Measurements from ENCODE around the gene FBXW7. TPM values are rescaled to one million over a fixed set of nuclear protein-coding genes. Genes with fewer than 3 reads are reported as not detected.

The FBXW7 gene
- total RNA-seq, 4 donors from 2014 or later, result 11.6 to 125 (median 49.5) TPM

DNA sequence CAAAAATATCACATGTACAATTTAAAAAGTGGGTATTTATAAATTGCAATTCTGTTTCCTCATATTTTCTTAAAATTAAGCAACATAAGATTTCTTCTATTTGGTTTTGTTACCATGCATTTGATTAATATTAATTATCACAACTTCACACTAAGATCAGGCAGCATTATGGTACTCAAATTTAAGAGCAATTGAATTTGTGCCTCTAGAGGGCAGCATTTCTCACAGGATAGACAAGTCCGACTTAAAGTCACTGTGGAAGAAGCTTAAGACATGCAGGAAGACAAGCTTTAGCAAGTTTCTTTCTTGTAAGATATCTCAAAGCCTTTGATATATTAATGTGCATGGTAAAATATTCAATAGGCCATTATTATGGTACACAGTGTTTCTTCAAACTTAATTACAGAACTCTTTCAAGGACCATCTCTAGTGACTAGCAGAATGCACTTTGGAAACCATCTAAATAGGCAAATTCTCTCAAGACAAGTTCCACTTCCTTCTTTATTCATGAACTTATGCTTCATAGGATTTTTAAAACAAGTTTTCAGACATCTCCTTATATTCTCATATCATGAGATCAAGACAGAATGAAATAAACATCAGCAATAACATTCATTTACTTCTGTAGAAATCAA lies 35.0 kb downstream of the FBXW7 start:
- peak; percentile 30 for DNase-seq
- Histone ChIP-seq H3K36me3 (no peaks in the 10 kb centered on the region), H3K27ac (peak overlapping the region in 1 of 4 donors; percentile 15), H3K9me3 (no peaks in the 10 kb centered on the region), H3K4me3 (no peak overlapping the region), H3K27me3 (no peaks in the 10 kb centered on the region), H3K4me1 (peaks cover 0 to 10% (median 0%) of the 10 kb centered on the region in 4 donors)
- in situ Hi-C loops (cut with MboI; ENCODE audit: low pct_ligation_motif_present in 1 of 4, low pct_unique_long_range_greater_than_20kb in 1 of 4, low sequenced_read_pairs in 3 of 4) (loop anchor here in 3 of 4 donors (10.0 kb wide), 2 partner anchors 134 to 234 kb away; no protein-coding TSS in a partner anchor), intact Hi-C loops (cut with DNase I; ENCODE audit: low total_unique reads) (no loop called here)
- 0% methylated on average over 1 of the region's 1 CpG for WGBS, 2 donors (ENCODE audit: low coverage in 1 of 2)
- TF ChIP-seq, protein P1, sequence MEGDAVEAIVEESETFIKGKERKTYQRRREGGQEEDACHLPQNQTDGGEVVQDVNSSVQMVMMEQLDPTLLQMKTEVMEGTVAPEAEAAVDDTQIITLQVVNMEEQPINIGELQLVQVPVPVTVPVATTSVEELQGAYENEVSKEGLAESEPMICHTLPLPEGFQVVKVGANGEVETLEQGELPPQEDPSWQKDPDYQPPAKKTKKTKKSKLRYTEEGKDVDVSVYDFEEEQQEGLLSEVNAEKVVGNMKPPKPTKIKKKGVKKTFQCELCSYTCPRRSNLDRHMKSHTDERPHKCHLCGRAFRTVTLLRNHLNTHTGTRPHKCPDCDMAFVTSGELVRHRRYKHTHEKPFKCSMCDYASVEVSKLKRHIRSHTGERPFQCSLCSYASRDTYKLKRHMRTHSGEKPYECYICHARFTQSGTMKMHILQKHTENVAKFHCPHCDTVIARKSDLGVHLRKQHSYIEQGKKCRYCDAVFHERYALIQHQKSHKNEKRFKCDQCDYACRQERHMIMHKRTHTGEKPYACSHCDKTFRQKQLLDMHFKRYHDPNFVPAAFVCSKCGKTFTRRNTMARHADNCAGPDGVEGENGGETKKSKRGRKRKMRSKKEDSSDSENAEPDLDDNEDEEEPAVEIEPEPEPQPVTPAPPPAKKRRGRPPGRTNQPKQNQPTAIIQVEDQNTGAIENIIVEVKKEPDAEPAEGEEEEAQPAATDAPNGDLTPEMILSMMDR (IDR thresholded peaks at IDR 0.05), result peak; percentile 72 to 84 (median 81)
- TF ChIP-seq POLR2A (IDR thresholded peaks at IDR 0.05), result no peak

DNA sequence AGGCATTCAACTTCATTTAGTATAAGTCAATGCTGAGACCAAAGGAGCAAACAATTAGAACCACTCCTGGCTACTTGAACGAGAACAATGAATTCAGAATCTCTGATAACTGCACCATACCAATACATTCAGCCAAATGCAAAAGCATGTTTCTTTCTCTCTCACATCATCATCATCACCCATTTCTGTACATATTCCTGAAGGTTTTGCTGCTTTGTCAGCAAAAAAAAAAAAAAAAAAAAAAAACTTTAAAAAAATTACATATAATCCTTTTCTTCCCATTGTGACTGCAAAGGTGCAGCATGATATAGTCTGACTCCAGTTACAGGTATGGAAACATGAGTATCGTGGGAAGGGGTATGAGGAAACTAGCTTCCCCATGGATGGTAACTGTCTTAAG lies 35.6 kb downstream of the FBXW7 start:
- in situ Hi-C loops (cut with MboI; ENCODE audit: low pct_ligation_motif_present in 1 of 4, low pct_unique_long_range_greater_than_20kb in 1 of 4, low sequenced_read_pairs in 3 of 4), result loop anchor here in 3 of 4 donors (10.0 kb wide), 2 partner anchors 135 to 235 kb away; no protein-coding TSS in a partner anchor

DNA sequence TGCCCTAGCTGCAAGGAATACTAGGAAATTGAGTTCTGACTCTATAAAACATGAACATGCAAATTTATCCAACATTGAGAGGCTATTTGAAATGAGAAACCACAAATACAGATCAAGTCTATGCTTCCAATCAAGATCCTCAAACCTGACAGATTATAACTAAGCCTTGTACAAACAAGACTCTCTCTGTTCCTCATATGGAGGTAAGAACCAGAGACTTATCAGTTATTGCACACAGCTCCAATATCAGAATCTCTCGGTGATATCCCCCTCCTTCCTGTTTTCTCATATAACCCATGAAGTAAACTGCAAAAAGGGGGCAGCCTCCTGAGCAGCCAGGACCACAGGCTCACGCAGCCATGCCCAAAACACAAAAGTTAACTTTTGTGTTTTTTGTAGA lies 36.5 kb downstream of the FBXW7 start:
- no peaks in the 10 kb centered on the region for H3K36me3 ChIP-seq
- WGBS, 2 donors (ENCODE audit: low coverage in 1 of 2), result 70 to 76% methylated on average over 2 of the region's 2 CpGs
- TF ChIP-seq POLR2A (IDR thresholded peaks at IDR 0.05), result no peak
- TF ChIP-seq POLR2AphosphoS5 (IDR thresholded peaks at IDR 0.05), result no peak
- TF ChIP-seq, protein P1 (IDR thresholded peaks at IDR 0.05), result no peak
- no peak for TF ChIP-seq EP300 (IDR thresholded peaks at IDR 0.05; ENCODE audit: low read depth)
- peaks cover 0 to 10% (median 0%) of the 10 kb centered on the region in 4 donors for H3K4me1 ChIP-seq
- no peak overlapping the region for H3K4me3 ChIP-seq
- H3K27me3 ChIP-seq, result no peaks in the 10 kb centered on the region
- no peaks in the 10 kb centered on the region for H3K9me3 ChIP-seq
- no peak for DNase-seq
- intact Hi-C loops (cut with DNase I; ENCODE audit: low total_unique reads), result loop anchor here (1.0 kb wide), 1 partner anchor 140 kb away; no protein-coding TSS in a partner anchor
- H3K27ac ChIP-seq, result no peak overlapping the region
- in situ Hi-C loops (cut with MboI; ENCODE audit: low pct_ligation_motif_present in 1 of 4, low pct_unique_long_range_greater_than_20kb in 1 of 4, low sequenced_read_pairs in 3 of 4), result loop anchor here in 3 of 4 donors (5.0 to 25.0 kb wide), 3 partner anchors 138 to 235 kb away; no protein-coding TSS in a partner anchor

More for the DNA sequence above, 35.6 kb downstream of the FBXW7 start:
- Histone ChIP-seq H3K9me3 (no peaks in the 10 kb centered on the region), H3K4me3 (no peak overlapping the region), H3K4me1 (peaks cover 0 to 10% (median 0%) of the 10 kb centered on the region in 4 donors), H3K27ac (no peak overlapping the region), H3K27me3 (no peaks in the 10 kb centered on the region), H3K36me3 (no peaks in the 10 kb centered on the region)
- intact Hi-C loops (cut with DNase I; ENCODE audit: low total_unique reads), result no loop called here
- TF ChIP-seq POLR2A (IDR thresholded peaks at IDR 0.05), result no peak
- no peak for TF ChIP-seq POLR2AphosphoS5 (IDR thresholded peaks at IDR 0.05)
- TF ChIP-seq EP300 (IDR thresholded peaks at IDR 0.05; ENCODE audit: low read depth), result no peak
- TF ChIP-seq, protein P1 (IDR thresholded peaks at IDR 0.05), result no peak
- 78 to 84% methylated on average over 2 of the region's 2 CpGs for WGBS, 2 donors (ENCODE audit: low coverage in 1 of 2)
- DNase-seq, result no peak

DNA sequence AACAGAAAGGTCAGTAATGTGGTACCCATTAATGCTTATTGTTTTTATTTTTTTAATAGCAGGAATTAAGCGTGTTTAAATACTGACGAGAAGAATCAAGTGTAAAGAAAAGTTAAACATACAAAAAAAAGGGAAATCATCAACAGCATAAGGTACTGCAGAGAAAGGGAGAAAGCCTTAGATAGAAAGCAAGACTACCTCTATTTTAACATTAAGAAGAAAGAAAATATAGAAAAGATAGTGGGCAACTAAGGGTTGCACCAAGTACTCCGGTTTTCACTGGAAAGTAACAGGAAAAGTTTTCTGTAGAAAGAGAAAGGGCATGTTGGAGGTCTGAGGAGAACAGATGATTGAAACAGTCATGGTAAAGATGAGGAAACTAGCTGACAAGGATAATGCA lies 41.9 kb downstream of the FBXW7 start:
- in situ Hi-C loops (cut with MboI; ENCODE audit: low pct_ligation_motif_present in 1 of 4, low pct_unique_long_range_greater_than_20kb in 1 of 4, low sequenced_read_pairs in 3 of 4), result loop anchor here in 2 of 4 donors (10.0 to 25.0 kb wide), 2 partner anchors 143 to 241 kb away; no protein-coding TSS in a partner anchor

More for the DNA sequence above, 41.9 kb downstream of the FBXW7 start:
- Histone ChIP-seq H3K36me3 (no peaks in the 10 kb centered on the region), H3K4me1 (peaks cover 0 to 26% (median 4%) of the 10 kb centered on the region in 4 donors), H3K4me3 (no peak overlapping the region), H3K27me3 (no peaks in the 10 kb centered on the region), H3K9me3 (no peaks in the 10 kb centered on the region), H3K27ac (no peak overlapping the region)
- intact Hi-C loops (cut with DNase I; ENCODE audit: low total_unique reads), result no loop called here
- 90 to 98% methylated on average over 3 of the region's 3 CpGs for WGBS, 2 donors (ENCODE audit: low coverage in 1 of 2)
- no peak for DNase-seq
- TF ChIP-seq POLR2AphosphoS5 (IDR thresholded peaks at IDR 0.05) (no peak), POLR2A (IDR thresholded peaks at IDR 0.05) (no peak), EP300 (IDR thresholded peaks at IDR 0.05; ENCODE audit: low read depth) (no peak)
- TF ChIP-seq, protein P1 (IDR thresholded peaks at IDR 0.05), result no peak

All from transverse colon (tissue), 4 donors.